A549 (cell line): ENCODE data around the gene PCDH8.

Experiments used
- ZFP36 ChIP-seq: fragments of 450-650 bp; IDR thresholded peaks from 2 replicates; pipeline ENCODE4 v1.6.1; 2014; ENCODE audit warnings: borderline replicate concordance; ENCODE audit not compliant: partially characterized antibody
- TF ChIP-seq, protein P1 (sequence below): fragments of >200 bp; sonication (Bioruptor Twin); formaldehyde crosslinking; IDR thresholded peaks from 3 replicates; pipeline ENCODE4 v1.5.1; 2016

DNA sequence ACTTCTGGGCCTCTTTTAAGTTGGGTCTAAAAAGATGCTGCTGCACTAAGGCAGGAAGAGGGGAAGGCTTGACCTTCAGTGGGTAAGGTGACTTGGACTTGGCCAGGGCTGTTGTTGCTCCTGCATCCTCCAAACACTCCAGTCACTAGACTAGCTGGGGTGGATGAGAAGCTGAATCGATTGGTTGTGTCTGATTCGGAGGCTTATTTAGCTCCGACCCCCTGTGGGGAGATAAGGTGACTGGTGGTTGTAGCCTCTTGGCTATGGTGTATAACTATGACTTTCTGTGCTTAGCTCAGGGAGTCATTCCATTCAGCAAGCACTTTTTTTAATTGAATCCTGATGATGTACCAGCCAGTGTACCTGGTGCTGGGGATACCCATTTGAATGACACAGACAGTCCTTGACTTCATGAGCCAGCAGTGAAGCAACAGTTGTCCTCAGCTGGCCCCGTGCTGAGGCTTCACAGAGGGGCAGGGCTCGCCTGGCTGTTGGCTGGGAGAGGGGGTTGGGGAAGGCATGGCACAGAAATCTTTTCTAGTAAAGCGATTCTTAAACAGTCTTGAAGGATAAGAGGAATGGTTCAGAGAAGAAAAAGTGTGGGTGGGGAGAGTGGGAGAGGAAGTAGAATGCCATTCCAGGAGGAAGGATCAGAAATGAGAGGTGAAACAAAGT is 9.9 kb downstream of the PCDH8 start:
- TF ChIP-seq ZFP36 = no peak
- TF ChIP-seq, protein P1, sequence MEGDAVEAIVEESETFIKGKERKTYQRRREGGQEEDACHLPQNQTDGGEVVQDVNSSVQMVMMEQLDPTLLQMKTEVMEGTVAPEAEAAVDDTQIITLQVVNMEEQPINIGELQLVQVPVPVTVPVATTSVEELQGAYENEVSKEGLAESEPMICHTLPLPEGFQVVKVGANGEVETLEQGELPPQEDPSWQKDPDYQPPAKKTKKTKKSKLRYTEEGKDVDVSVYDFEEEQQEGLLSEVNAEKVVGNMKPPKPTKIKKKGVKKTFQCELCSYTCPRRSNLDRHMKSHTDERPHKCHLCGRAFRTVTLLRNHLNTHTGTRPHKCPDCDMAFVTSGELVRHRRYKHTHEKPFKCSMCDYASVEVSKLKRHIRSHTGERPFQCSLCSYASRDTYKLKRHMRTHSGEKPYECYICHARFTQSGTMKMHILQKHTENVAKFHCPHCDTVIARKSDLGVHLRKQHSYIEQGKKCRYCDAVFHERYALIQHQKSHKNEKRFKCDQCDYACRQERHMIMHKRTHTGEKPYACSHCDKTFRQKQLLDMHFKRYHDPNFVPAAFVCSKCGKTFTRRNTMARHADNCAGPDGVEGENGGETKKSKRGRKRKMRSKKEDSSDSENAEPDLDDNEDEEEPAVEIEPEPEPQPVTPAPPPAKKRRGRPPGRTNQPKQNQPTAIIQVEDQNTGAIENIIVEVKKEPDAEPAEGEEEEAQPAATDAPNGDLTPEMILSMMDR = no peak
